ENCODE data around the gene TMEM237.

The TMEM237 gene

GRCh38 chr2:201678401-201678800 lies 35.1 kb upstream of the TMEM237 start:
- Histone ChIP-seq H2AFZ (ENCODE audit: low read length) (no peak overlapping the region), H3K79me2 (ENCODE audit: insufficient read depth, low read length) (no peaks in the 10 kb centered on the region), H3K36me3 (ENCODE audit: insufficient read depth, low read length) (no peaks in the 10 kb centered on the region), H4K20me1 (ENCODE audit: insufficient read depth, low read length) (no peaks in the 10 kb centered on the region), H3F3A (ENCODE audit: insufficient read depth, low read length) (no peaks in the 10 kb centered on the region), H3K4me2 (ENCODE audit: low read length) (no peak overlapping the region), H3K4me1 (ENCODE audit: insufficient read depth, low read length, severe bottlenecking) (no peaks in the 10 kb centered on the region), H3K9me2 (ENCODE audit: low read depth, low read length) (no peaks in the 10 kb centered on the region), H3K27ac (ENCODE audit: low read depth, low read length, poor library complexity, severe bottlenecking) (no peak overlapping the region), H3K9me3 (ENCODE audit: low read length) (no peaks in the 10 kb centered on the region), H3K4me3 (ENCODE audit: low read depth, low read length, poor library complexity, severe bottlenecking) (no peak overlapping the region), H3K9ac (ENCODE audit: low read length) (no peak overlapping the region), H3K27me3 (ENCODE audit: insufficient read depth, low read length) (peaks cover 4% of the 10 kb centered on the region; the same call in 1 of the 2 replicates)
- TF ChIP-seq EZH2 (IDR thresholded peaks at IDR 0.05; ENCODE audit: borderline replicate concordance, low read length) (no peak), CTCF (IDR thresholded peaks at IDR 0.05; ENCODE audit: low read length) (no peak)

GRCh38 chr2:201675454-201675853 lies 32.2 kb upstream of the TMEM237 start:
- Histone ChIP-seq H3K4me3 (ENCODE audit: low read depth, low read length, poor library complexity, severe bottlenecking) (no peak overlapping the region), H4K20me1 (ENCODE audit: insufficient read depth, low read length) (no peaks in the 10 kb centered on the region), H3K9me3 (ENCODE audit: low read length) (no peaks in the 10 kb centered on the region), H3K27me3 (ENCODE audit: insufficient read depth, low read length) (peaks cover 4% of the 10 kb centered on the region; the same call in 1 of the 2 replicates), H3K9ac (ENCODE audit: low read length) (no peak overlapping the region), H3K4me2 (ENCODE audit: low read length) (no peak overlapping the region), H3K9me2 (ENCODE audit: low read depth, low read length) (no peaks in the 10 kb centered on the region), H3K4me1 (ENCODE audit: insufficient read depth, low read length, severe bottlenecking) (no peaks in the 10 kb centered on the region), H2AFZ (ENCODE audit: low read length) (no peak overlapping the region), H3K36me3 (ENCODE audit: insufficient read depth, low read length) (no peaks in the 10 kb centered on the region), H3F3A (ENCODE audit: insufficient read depth, low read length) (no peaks in the 10 kb centered on the region), H3K79me2 (ENCODE audit: insufficient read depth, low read length) (no peaks in the 10 kb centered on the region), H3K27ac (ENCODE audit: low read depth, low read length, poor library complexity, severe bottlenecking) (no peak overlapping the region)
- TF ChIP-seq EZH2 (IDR thresholded peaks at IDR 0.05; ENCODE audit: borderline replicate concordance, low read length) (no peak), CTCF (IDR thresholded peaks at IDR 0.05; ENCODE audit: low read length) (no peak)

- Histone ChIP-seq H3K36me3 (ENCODE audit: insufficient read depth, low read length) (no peaks in the 10 kb centered on the region), H3K4me1 (ENCODE audit: insufficient read depth, low read length, severe bottlenecking) (no peaks in the 10 kb centered on the region), H3K9me3 (ENCODE audit: low read length) (no peaks in the 10 kb centered on the region), H3K27me3 (ENCODE audit: insufficient read depth, low read length) (peaks cover 4% of the 10 kb centered on the region; the same call in 1 of the 2 replicates), H4K20me1 (ENCODE audit: insufficient read depth, low read length) (no peaks in the 10 kb centered on the region), H3F3A (ENCODE audit: insufficient read depth, low read length) (no peaks in the 10 kb centered on the region), H3K4me2 (ENCODE audit: low read length) (no peak overlapping the region), H3K4me3 (ENCODE audit: low read depth, low read length, poor library complexity, severe bottlenecking) (no peak overlapping the region), H2AFZ (ENCODE audit: low read length) (no peak overlapping the region), H3K9ac (ENCODE audit: low read length) (no peak overlapping the region), H3K9me2 (ENCODE audit: low read depth, low read length) (no peaks in the 10 kb centered on the region), H3K79me2 (ENCODE audit: insufficient read depth, low read length) (no peaks in the 10 kb centered on the region), H3K27ac (ENCODE audit: low read depth, low read length, poor library complexity, severe bottlenecking) (no peak overlapping the region)
- TF ChIP-seq EZH2 (IDR thresholded peaks at IDR 0.05; ENCODE audit: borderline replicate concordance, low read length), result no peak
- no peak for TF ChIP-seq CTCF (IDR thresholded peaks at IDR 0.05; ENCODE audit: low read length)
These were observed 31.5 kb upstream of the TMEM237 start for GRCh38 chr2:201674794-201675193.

All from OCI-LY1 (cell line).